OCI-LY3 (cell line): ENCODE data around the gene ABCG8.

Source experiments
- H2AFZ ChIP-seq: fragments of 200-600, 300-600 bp; shearing (Covaris generic); 2 replicates; pipeline ENCODE4 v1.6.0; 2014; ENCODE audit warnings: antibody characterized with exemption, low read depth, low read length
- H3K27ac ChIP-seq: fragments of 200-600, 300-600 bp; sonication (generic); 2 replicates; pipeline ENCODE4 v1.5.1; 2014; ENCODE audit warnings: mild to moderate bottlenecking, low read length, moderate library complexity, mixed read lengths
- H3K27me3 ChIP-seq: fragments of 200-600, 300-600 bp; sonication (generic); 2 replicates; pipeline ENCODE4 v1.6.1; 2014; ENCODE audit warnings: low read depth, low read length, mixed read lengths
- H3K36me3 ChIP-seq: fragments of 200-600, 300-600 bp; sonication (generic); replicated peaks from 2 replicates; pipeline ENCODE3; 2014; ENCODE audit warnings: low read depth, low read length, mixed read lengths
- H3K4me1 ChIP-seq: fragments of 300-600, 200-600 bp; sonication (generic); 2 replicates; pipeline ENCODE4 v1.6.1; 2014; ENCODE audit warnings: low read length, mixed read lengths
- H3K4me2 ChIP-seq: fragments of 200-600, 300-600 bp; sonication (generic); 2 replicates; pipeline ENCODE4 v1.6.1; 2014; ENCODE audit warnings: low read length, mixed read lengths
- H3K4me3 ChIP-seq: fragments of 300-600, 200-600 bp; sonication (generic); 2 replicates; pipeline ENCODE4 v1.5.1; 2014; ENCODE audit warnings: antibody characterized with exemption, mild to moderate bottlenecking, low read length, moderate library complexity
- H3K79me2 ChIP-seq: fragments of 300-600, 200-600 bp; shearing (Covaris generic); 2 replicates; pipeline ENCODE4 v1.6.1; 2014; ENCODE audit warnings: mild to moderate bottlenecking, low read length, mixed read lengths
- H3K9ac ChIP-seq: fragments of 300-600, 200-600 bp; shearing (Covaris generic); 2 replicates; pipeline ENCODE4 v1.6.0; 2014; ENCODE audit warnings: mild to moderate bottlenecking, low read length, moderate library complexity
- H3K9me3 ChIP-seq: fragments of 200-600, 300-600 bp; shearing (Covaris generic); 2 replicates; pipeline ENCODE4 v1.6.1; 2014; ENCODE audit warnings: low read length, mixed read lengths; ENCODE audit not compliant: insufficient read depth
- H4K20me1 ChIP-seq: fragments of 200-600, 300-600 bp; sonication (generic); 2 replicates; pipeline ENCODE4 v1.6.1; 2016; ENCODE audit warnings: low read length, mixed read lengths; ENCODE audit not compliant: insufficient read depth
- CTCF ChIP-seq: fragments of 200-600, 300-600 bp; sonication (generic); IDR thresholded peaks from 2 replicates; pipeline ENCODE4 v1.5.1; 2014; ENCODE audit warnings: antibody characterized with exemption, low read length, low read depth
- EZH2phosphoT487 ChIP-seq: fragments of 200-600 bp; shearing (Covaris generic); IDR thresholded peaks from 2 replicates; pipeline ENCODE4 v1.6.1; 2018; ENCODE audit warnings: antibody characterized with exemption, mixed run types, low read depth

ABCG8 gene

GRCh38 chr2:43927442-43927841 is 88.7 kb downstream of the ABCG8 start:
- no peak overlapping the region for H3K4me3 ChIP-seq
- no peak overlapping the region for H2AFZ ChIP-seq
- no peaks in the 10 kb centered on the region for H4K20me1 ChIP-seq
- no peak overlapping the region; the same call in 1 of the 2 replicates for H3K4me2 ChIP-seq
- TF ChIP-seq CTCF (no peak), EZH2phosphoT487 (no peak)
- H3K27ac ChIP-seq = no peak overlapping the region
- H3K9me3 ChIP-seq = no peaks in the 10 kb centered on the region
- H3K27me3 ChIP-seq = no peaks in the 10 kb centered on the region
- H3K36me3 ChIP-seq = peaks cover 57% of the 10 kb centered on the region
- H3K9ac ChIP-seq = no peak overlapping the region
- peaks cover 5% of the 10 kb centered on the region for H3K79me2 ChIP-seq
- H3K4me1 ChIP-seq = peaks cover 5% of the 10 kb centered on the region; the same call in 1 of the 2 replicates

GRCh38 chr2:43931293-43931692 is 92.5 kb downstream of the ABCG8 start:
- H3K9me3 ChIP-seq = no peaks in the 10 kb centered on the region
- peaks cover 13% of the 10 kb centered on the region for H3K79me2 ChIP-seq
- H3K36me3 ChIP-seq = peaks cover 61% of the 10 kb centered on the region
- H3K27ac ChIP-seq = no peak overlapping the region
- H3K4me1 ChIP-seq = peaks cover 14% of the 10 kb centered on the region
- no peaks in the 10 kb centered on the region for H3K27me3 ChIP-seq
- H3K4me2 ChIP-seq = no peak overlapping the region
- TF ChIP-seq EZH2phosphoT487 (no peak), CTCF (no peak)
- H4K20me1 ChIP-seq = no peaks in the 10 kb centered on the region
- no peak overlapping the region for H2AFZ ChIP-seq
- no peak overlapping the region for H3K4me3 ChIP-seq
- no peak overlapping the region for H3K9ac ChIP-seq
